Ovary (tissue), 9 donors: ENCODE data around the gene TNS3. TPM values are rescaled to one million over a fixed set of nuclear protein-coding genes. Genes with fewer than 3 reads are reported as not detected.

ENCODE experiments used
- DNase-seq, 5 donors: peaks; one replicate each; pipeline ENCODE4 v3.0.0-alpha.2; 2019 to 2020
- H3K27ac ChIP-seq, 2 donors: fragments of 200-600 bp; one replicate each; pipeline versions ENCODE4 v1.5.1 to v1.8.0; 2019 to 2022
- H3K27me3 ChIP-seq: fragments of 200-600 bp; one replicate; pipeline ENCODE4 v1.8.0; 2022
- H3K36me3 ChIP-seq: fragments of 200-600 bp; sonication (generic); one replicate; pipeline ENCODE4 v1.5.1; 2019
- H3K4me1 ChIP-seq: one replicate; pipeline ENCODE4 v1.8.1; 2013; ENCODE audit warnings: mild to moderate bottlenecking, moderate library complexity; ENCODE audit not compliant: insufficient read depth
- H3K4me3 ChIP-seq: fragments of 200-600 bp; sonication (generic); one replicate; pipeline ENCODE4 v1.5.1; 2017
- H3K9me3 ChIP-seq, 2 donors: fragments of 200-600 bp in 1 of 2; sonication (generic) in 1 of 2; one replicate each; pipeline versions ENCODE4 v1.5.1 to v1.8.1; 2013 to 2019; ENCODE audit warnings: mild to moderate bottlenecking in 1 of 2, moderate library complexity in 1 of 2
- CTCF ChIP-seq, 3 donors: fragments of 450-650 bp in 2 of 3; fragments of 200-600 bp in 1 of 3; IDR thresholded peaks; one replicate each; pipeline versions ENCODE4 v1.5.1 to v1.8.0; 2016 to 2022; ENCODE audit warnings: antibody characterized with exemption in 3 of 3, mild to moderate bottlenecking in 1 of 3
- EP300 ChIP-seq: sonication (generic); formaldehyde crosslinking; IDR thresholded peaks from one replicate; pipeline ENCODE4 v1.6.1; 2017; ENCODE audit warnings: antibody characterized with exemption
- POLR2A ChIP-seq: fragments of 450-650 bp; IDR thresholded peaks from one replicate; pipeline ENCODE4 v1.6.1; 2017; ENCODE audit warnings: antibody characterized with exemption, mild to moderate bottlenecking, moderate library complexity
- WGBS, 3 donors: extraction: QIAGEN DNeasy Blood & Tissue Kit in 1 of 3; methylation state at CpG; one replicate each; pipeline versions ENCODE4 v1.1.5 to v1.1.7; 2013 to 2017; 5-methylcytosine and 5-hydroxymethylcytosine counted together
- intact Hi-C, 4 donors: fragments of 100-400 bp; cut with DNase I; formaldehyde crosslinking; loops; one replicate each; pipeline versions ENCODE4 v1.11.0 to v1.15.1; 2022 to 2023
- polyA plus RNA-seq, 2 donors: library from polyadenylated mRNA; stranded (reverse); fragments of 200-250 nt in 1 of 2; fragments of 350-450 nt in 1 of 2; fragmentation: Illumina TruSeq in 1 of 2; extraction: RNeasy Lipid Tissue Mini Kit (QIAGEN cat#74804) in 1 of 2; gene quantifications; one replicate each; pipeline ENCODE4 v1.2.3, GENCODE V29; 2013 to 2014
- total RNA-seq, 7 donors: library from RNA; depleted of rRNA in 2 of 7; stranded (reverse); fragments of >200 nt in 2 of 7; fragmentation: NEBNext Ultra II Directional in 3 of 7; extraction: Animal tissue kit (Norgen Biotek cat#: 25700) in 3 of 7; gene quantifications; one replicate each; pipeline versions ENCODE4 v1.1.0 to v1.2.4, GENCODE V29; 2016 to 2023
- donor health status: DM: no; HTN: no; CAD: no; lungs with moderate emphysema.
- donor health status: DM: no; HTN: no; CAD: no.
- donor health status: Bipolar disorder and iron deficiency.
- donor health status: DM: yes; HTN: yes; CAD: no.
- donor health status: DM: no; HTN: no; CAD: no.
- donor health status: DM: yes; HTN: yes; CAD: no.

Gene TNS3
- total and polyA plus RNA-seq, 9 donors, result 36.6 to 137 (median 91.3) TPM

GRCh38 chr7:47489624-47490023 lies 92.3 kb downstream of the TNS3 start:
- TF ChIP-seq EP300 (no peak), POLR2A (no peak), CTCF (IDR thresholded peaks at IDR 0.05) (no peak)
- peak in 1 of 5 donors; percentile 22 for DNase-seq
- Histone ChIP-seq H3K36me3 (no peaks in the 10 kb centered on the region), H3K9me3 (no peaks in the 10 kb centered on the region), H3K27ac (no peak overlapping the region), H3K4me3 (no peak overlapping the region), H3K27me3 (no peaks in the 10 kb centered on the region), H3K4me1 (peaks cover 17% of the 10 kb centered on the region)
- WGBS, 3 donors, result 78 to 82% (median 80%) methylated on average over 7 of the region's 7 CpGs
- intact Hi-C loops, result no loop called here

GRCh38 chr7:47488969-47489342 lies 93.0 kb downstream of the TNS3 start:
- H3K9me3 ChIP-seq, result no peaks in the 10 kb centered on the region
- no peaks in the 10 kb centered on the region for H3K27me3 ChIP-seq
- H3K27ac ChIP-seq, result no peak overlapping the region
- no peak overlapping the region for H3K4me3 ChIP-seq
- WGBS, 3 donors, result 56 to 61% (median 57%) methylated on average over 8 of the region's 8 CpGs
- intact Hi-C loops, result no loop called here
- peaks cover 14% of the 10 kb centered on the region for H3K4me1 ChIP-seq
- TF ChIP-seq POLR2A (no peak), CTCF (IDR thresholded peaks at IDR 0.05) (no peak), EP300 (no peak)
- DNase-seq, result peak in 1 of 5 donors; percentile 41
- H3K36me3 ChIP-seq, result no peaks in the 10 kb centered on the region

- Histone ChIP-seq H3K4me3 (no peak overlapping the region), H3K27me3 (no peaks in the 10 kb centered on the region), H3K9me3 (no peaks in the 10 kb centered on the region), H3K27ac (peak overlapping the region in 1 of 2 donors; percentile 4), H3K36me3 (no peaks in the 10 kb centered on the region), H3K4me1 (peaks cover 15% of the 10 kb centered on the region)
- intact Hi-C loops, result no loop called here
- no peak for DNase-seq
- WGBS, 3 donors, result 72 to 85% (median 78%) methylated on average over 12 of the region's 12 CpGs
- TF ChIP-seq CTCF (IDR thresholded peaks at IDR 0.05) (no peak), EP300 (no peak), POLR2A (no peak)
Measured at GRCh38 chr7:47488201-47488968, 93.5 kb downstream of the TNS3 start.

- H3K4me1 ChIP-seq, result peaks cover 17% of the 10 kb centered on the region
- TF ChIP-seq CTCF (IDR thresholded peaks at IDR 0.05), result no peak
- no peak for TF ChIP-seq EP300
- no peak for TF ChIP-seq POLR2A
- H3K27ac ChIP-seq, result no peak overlapping the region
- no peak for DNase-seq
- WGBS, 3 donors, result 79 to 84% (median 80%) methylated on average over 9 of the region's 9 CpGs
- intact Hi-C loops, result no loop called here
- H3K36me3 ChIP-seq, result no peaks in the 10 kb centered on the region
- no peaks in the 10 kb centered on the region for H3K9me3 ChIP-seq
- H3K4me3 ChIP-seq, result no peak overlapping the region
- no peaks in the 10 kb centered on the region for H3K27me3 ChIP-seq
Measured at GRCh38 chr7:47485640-47486435, 96.1 kb downstream of the TNS3 start.
